HT-29 (cell line): ENCODE measurements around the gene DHCR7. TPM values are rescaled to one million over a fixed set of nuclear protein-coding genes. Genes with fewer than 3 reads are reported as not detected.

Source experiments
- DNase-seq: peaks from one replicate; pipeline ENCODE4 v3.0.0-alpha.2; 2015; ENCODE audit warnings: low spot score
- total RNA-seq: library from RNA; depleted of rRNA; stranded (reverse); fragments of >200 nt; shearing (Covaris generic); gene quantifications from 2 replicates; pipeline ENCODE4 v1.2.3, GENCODE V29; 2014

The DHCR7 gene
- total RNA-seq, 1 experiment from 2014 or later, result 369 TPM

GRCh38 chr11:71414645-71415044 lies 33.5 kb downstream of the DHCR7 start:
- no peak for DNase-seq

- no peak for DNase-seq
Observed at GRCh38 chr11:71410363-71410966, 37.7 kb downstream of the DHCR7 start.

GRCh38 chr11:71408826-71409225 lies 39.4 kb downstream of the DHCR7 start:
- no peak for DNase-seq

GRCh38 chr11:71407356-71407755 lies 40.8 kb downstream of the DHCR7 start:
- DNase-seq, result no peak

DNA sequence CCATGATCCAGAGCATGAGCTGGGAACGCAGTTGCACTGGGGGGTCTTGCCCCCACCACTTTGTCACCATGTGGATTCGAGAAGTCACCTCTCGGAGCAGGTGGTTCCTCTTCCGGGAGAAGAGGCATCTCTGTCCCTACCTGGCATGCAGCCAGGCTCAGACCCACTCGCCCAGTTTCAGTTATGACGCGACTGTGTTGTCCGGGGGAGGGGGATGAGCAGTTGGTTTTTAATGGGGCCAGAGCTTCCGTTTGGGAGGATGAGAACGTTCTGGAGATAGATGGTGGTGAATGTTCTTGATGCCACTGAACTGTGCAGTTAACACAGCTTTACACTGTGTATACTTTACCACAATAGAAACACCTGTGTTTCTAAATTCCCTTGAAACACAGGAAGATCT lies 41.5 kb downstream of the DHCR7 start:
- DNase-seq, result no peak

- DNase-seq, result no peak
Observed at GRCh38 chr11:71404209-71404608, 44.0 kb downstream of the DHCR7 start.

DNA sequence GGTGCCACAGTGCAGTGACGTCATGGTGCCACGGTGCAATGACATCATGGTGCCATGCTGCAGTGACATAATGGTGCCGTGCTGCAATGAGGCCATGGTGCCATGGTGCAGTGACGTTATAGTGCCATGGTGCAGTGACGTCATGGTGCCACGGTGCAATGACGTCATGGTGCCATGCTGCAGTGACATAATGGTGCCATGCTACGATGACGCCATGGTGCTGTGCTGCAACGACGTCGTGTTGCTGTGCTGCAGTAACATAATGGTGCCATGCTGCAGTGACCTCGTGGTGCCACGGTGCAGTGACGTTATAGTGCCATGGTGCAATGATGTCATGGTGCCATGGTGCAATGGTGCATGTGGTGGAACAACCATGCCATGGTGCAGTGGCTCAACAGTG lies 45.3 kb downstream of the DHCR7 start:
- no peak for DNase-seq

DNA sequence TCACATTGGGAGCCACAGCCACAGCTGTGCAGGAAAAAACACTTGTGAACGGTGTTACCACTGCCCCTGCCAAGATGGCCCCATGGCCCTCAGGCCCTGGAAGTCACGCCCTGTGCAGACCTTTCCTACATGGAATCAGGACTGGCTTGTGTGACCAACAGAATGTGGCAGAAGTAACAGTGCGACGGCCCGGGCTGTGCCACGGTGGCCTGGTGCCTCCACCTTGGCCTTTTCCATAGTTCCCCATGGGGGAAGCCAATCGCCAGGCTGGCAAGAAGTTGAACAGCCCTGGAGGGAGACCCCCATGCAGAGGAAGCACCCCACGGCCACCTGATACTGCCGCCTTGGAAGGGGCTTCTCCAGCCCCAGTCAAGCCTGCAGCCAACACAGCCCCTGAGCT lies 48.0 kb downstream of the DHCR7 start:
- no peak for DNase-seq

GRCh38 chr11:71399341-71399740 lies 48.9 kb downstream of the DHCR7 start:
- DNase-seq, result no peak

- DNase-seq, result no peak
Observed at GRCh38 chr11:71397961-71398360, 50.2 kb downstream of the DHCR7 start.

GRCh38 chr11:71397331-71397860 lies 50.8 kb downstream of the DHCR7 start:
- no peak for DNase-seq

DNA sequence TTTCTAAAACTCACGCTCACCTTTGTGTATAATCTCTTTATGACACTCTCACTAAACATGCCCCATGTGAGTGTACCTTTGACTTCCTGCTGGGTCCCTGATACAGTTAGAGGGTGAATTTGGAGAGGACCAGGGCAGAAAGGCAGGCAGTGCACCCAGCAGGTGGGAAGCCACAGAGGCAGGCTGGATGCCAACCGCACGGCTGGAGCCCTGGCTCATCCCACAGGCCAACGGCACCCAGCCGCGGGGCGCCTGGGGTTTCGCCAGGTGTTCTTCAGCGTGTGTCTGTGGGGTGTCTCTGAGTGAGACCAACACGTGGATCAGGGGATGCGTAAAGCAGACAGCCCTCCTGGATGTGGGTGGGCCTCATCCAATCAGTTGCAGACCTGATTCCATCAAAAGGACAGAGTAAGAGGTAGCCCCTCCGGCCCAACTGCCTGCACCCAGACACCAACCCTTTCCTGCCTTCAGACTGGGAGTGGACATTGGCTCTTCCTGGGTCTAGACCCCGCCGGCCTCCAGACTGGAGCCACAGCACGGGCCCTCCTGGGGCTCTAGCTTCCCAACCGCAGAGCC lies 51.6 kb downstream of the DHCR7 start:
- no peak for DNase-seq

DNA sequence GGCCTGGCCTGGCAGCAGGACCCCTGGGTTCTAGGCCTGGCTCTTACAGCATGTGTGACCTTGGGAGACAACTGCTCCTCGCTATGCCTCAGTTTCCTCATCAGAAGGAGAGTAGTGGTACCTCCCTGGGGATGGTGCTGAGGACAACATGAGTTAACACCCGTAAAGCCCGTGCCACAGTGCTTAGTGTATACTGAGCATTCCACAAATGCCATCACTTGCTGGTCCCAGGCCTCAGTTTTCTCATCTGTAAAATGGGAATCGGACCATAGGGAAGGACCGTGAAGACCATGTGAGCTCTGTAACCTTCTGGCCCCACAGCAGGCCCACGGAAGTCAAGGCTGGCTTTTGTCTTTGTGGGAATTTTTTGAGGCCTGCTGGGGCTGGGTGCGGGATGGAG lies 52.4 kb downstream of the DHCR7 start:
- DNase-seq, result no peak

DNA sequence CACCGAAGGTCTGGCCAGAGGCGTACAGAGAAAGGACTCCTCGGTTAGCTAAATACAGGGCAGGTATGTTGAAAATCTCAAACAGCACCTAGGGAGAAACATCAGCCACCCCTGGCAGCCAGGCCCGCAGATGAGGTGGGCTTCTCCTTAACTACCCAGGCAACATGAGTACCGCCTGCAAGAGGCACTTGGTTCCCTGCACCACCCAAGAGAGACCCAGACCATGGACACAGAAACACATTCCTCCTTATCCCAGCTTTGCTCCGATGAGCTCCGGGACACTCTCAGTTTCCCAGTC lies 53.0 kb downstream of the DHCR7 start:
- no peak for DNase-seq

- DNase-seq, result no peak
Observed at GRCh38 chr11:71393283-71393682, 54.9 kb downstream of the DHCR7 start.

DNA sequence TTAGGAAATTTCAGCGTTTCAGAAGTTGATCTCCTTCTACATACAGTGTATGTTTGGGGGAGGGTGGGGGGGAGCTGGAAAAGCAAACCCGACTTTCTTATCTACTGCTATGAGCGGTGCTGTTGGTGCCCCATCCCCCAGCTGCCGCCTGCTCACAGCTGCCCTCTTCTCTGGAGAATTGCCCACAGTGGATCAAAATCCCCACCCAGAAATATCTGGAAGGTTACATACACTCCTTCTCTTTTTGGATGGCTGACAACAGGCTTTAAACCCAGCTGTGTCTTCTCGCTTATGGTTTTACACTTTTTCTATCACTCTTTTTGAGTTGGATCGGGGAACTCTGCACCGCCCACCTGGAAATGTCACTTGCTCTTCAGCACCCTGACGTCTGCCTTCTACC lies 56.4 kb downstream of the DHCR7 start:
- no peak for DNase-seq

GRCh38 chr11:71391352-71391751 lies 56.8 kb downstream of the DHCR7 start:
- no peak for DNase-seq

DNA sequence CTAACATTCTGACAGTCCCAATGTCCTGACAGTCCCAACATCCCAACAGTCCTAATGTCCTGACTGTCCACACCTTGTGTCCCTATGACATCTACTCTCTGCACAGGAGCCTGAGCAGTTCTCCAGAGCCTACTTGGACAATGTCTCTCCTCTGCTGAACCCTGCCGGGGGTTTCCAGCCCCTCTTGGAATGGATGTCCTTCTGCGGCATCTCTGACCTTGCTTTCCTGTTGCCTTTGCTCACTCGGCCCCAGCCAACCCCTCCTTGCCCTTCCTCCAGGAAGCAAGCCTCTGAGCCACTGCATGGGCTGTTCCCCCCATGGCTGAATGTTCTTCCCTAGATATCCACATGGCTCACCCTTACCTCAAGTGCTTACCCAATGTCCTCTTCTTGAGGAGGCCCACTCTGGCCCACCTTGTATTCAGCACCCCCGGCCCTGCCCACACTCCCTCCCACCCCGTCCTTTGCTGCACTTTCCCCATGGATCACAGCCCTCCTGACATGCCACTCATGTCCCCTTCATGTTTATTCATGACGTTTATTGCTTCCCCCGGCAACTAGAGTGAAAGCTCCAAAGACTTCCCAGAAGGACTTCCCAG lies 59.5 kb downstream of the DHCR7 start:
- DNase-seq, result no peak

DNA sequence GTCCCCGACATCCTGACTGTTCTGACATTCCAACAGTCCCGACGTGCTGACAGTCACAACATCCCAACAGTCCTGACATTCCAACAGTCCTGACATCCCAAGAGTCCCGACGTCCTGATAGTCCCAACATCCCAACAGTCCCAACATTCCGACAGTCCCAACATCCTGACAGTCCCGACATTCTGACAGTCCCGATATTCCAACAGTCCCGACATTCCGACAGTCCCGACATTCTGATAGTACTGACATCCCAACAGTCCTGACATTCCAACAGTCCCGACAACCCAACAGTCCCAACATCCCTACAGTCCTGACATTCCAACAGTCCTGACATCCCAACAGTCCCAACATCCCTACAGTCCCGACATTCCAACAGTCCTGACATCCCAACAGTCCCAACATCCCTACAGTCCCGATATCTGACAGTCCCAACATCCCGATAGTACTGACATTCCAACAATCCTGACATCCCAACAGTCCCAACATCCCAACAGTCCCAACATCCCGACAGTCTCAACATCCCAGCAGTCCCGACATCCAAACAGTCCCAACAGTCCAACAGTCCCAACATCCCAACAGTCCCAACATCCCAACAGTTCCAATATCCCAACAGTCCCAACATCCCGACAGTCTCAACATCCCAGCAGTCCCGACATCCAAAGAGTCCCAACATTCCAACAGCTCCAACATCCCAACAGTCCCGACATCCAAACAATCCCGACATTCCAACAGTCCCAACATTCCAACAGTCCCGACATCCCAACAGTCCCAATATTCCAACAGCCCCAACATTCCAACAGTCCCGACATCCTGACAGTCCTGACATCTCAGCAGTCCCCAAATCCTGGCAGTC lies 60.2 kb downstream of the DHCR7 start:
- DNase-seq, result no peak

- DNase-seq, result no peak
Observed at GRCh38 chr11:71387200-71387599, 61.0 kb downstream of the DHCR7 start.

GRCh38 chr11:71386202-71386601 lies 62.0 kb downstream of the DHCR7 start:
- no peak for DNase-seq

DNA sequence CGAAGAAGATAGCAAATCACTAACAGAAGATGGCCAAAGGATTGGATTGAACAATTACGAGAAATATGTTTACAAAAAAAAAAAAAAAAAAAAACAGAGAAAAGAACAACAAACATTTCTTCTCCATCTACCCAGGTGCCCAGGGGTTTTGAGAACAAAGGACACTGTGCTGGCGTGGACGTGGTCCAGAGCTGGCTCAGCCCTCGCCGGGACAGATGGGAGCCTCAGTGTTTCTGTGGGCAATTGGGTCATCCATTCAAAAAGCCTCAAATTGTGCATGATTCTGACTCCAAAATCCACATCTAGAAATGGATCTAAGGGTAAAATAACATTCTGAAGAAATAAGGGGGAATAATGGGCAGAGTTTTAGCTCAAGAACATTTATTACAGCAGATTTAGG lies 63.1 kb downstream of the DHCR7 start:
- DNase-seq, result no peak

DNA sequence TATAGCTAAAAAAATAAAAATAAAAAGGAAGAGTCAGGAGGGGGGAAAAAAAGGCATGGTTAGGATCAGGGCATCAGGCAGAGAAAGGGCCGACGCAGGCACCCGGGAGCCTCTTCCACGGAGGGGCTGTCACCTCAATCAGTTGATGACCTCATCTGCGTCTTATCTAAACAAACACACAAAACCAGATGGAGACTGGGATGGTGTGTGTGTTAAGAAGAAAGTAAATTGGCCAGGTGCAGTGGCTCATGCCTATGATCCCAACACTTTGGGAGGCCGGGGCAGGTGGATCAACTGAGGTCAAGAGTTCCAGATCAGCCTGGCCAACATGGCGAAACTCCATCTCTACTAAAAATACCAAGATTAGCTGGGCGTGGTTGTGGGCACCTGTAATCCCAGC lies 63.6 kb downstream of the DHCR7 start:
- no peak for DNase-seq
